Transverse colon (tissue), 4 donors: ENCODE results near the gene SARS1. TPM values are rescaled to one million over a fixed set of nuclear protein-coding genes. Genes with fewer than 3 reads are reported as not detected.

Source experiments
- DNase-seq: peaks from one replicate; pipeline ENCODE4 v3.0.0-alpha.2; 2019
- H3K27ac ChIP-seq, 4 donors: fragments of 200-600 bp; sonication (generic); 2 replicates each; pipeline ENCODE4 v1.5.1; 2016 to 2018; ENCODE audit warnings: inconsistent platforms in 4 of 4
- H3K27me3 ChIP-seq: fragments of 200-600 bp; sonication (generic); 2 replicates; pipeline ENCODE4 v1.5.1; 2017; ENCODE audit warnings: inconsistent platforms
- H3K36me3 ChIP-seq, 4 donors: fragments of 200-600 bp; sonication (generic); 2 replicates each; pipeline ENCODE4 v1.5.1; 2017 to 2019; ENCODE audit warnings: inconsistent platforms in 4 of 4
- H3K4me1 ChIP-seq, 4 donors: fragments of 200-600 bp; sonication (generic); 2 replicates each; pipeline ENCODE4 v1.5.1; 2017 to 2020; ENCODE audit warnings: inconsistent platforms in 4 of 4
- H3K4me3 ChIP-seq, 4 donors: fragments of 200-600 bp; sonication (generic); 1 replicate in 1 of 4; 2 replicates in 3 of 4; pipeline versions ENCODE4 v1.5.1 to v1.6.1; 2017 to 2019; ENCODE audit warnings: inconsistent platforms in 4 of 4
- H3K9me3 ChIP-seq, 2 donors: fragments of 200-600 bp; sonication (generic); 2 replicates each; pipeline ENCODE4 v1.5.1; 2017 to 2019; ENCODE audit warnings: inconsistent platforms in 2 of 2
- CTCF ChIP-seq, 5 experiments: fragments of 200-600 bp in 3 of 5; fragments of 450-650 bp in 2 of 5; sonication (generic) in 3 of 5; IDR thresholded peaks; 1 replicate in 2 of 5; 2 replicates in 3 of 5; pipeline ENCODE4 v1.5.1; 2016 to 2017; ENCODE audit warnings: antibody characterized with exemption in 5 of 5, inconsistent platforms in 3 of 5, mild to moderate bottlenecking in 2 of 5, moderate library complexity in 1 of 5
- EP300 ChIP-seq: sonication (generic); formaldehyde crosslinking; IDR thresholded peaks from one replicate; pipeline ENCODE4 v1.6.1; 2017; ENCODE audit warnings: antibody characterized with exemption, low read depth
- POLR2A ChIP-seq: fragments of 450-650 bp; IDR thresholded peaks from one replicate; pipeline ENCODE4 v1.6.1; 2016; ENCODE audit warnings: antibody characterized with exemption, mild to moderate bottlenecking, moderate library complexity
- POLR2AphosphoS5 ChIP-seq, 3 donors: sonication (generic); formaldehyde crosslinking; IDR thresholded peaks; one replicate each; pipeline ENCODE4 v1.6.1; 2016; ENCODE audit warnings: antibody characterized with exemption in 3 of 3
- WGBS, 2 donors: methylation state at CpG; one replicate each; pipeline ENCODE4 v1.1.5; 2018; ENCODE audit warnings: low coverage in 1 of 2; 5-methylcytosine and 5-hydroxymethylcytosine counted together
- in situ Hi-C, 4 donors: fragments of 200-750 bp; cut with MboI; loops; one replicate each; pipeline versions ENCODE4 v1.15.0 to v1.15.1; 2017; ENCODE audit warnings: low sequenced_read_pairs in 3 of 4, low pct_ligation_motif_present in 1 of 4, low pct_unique_long_range_greater_than_20kb in 1 of 4
- intact Hi-C: fragments of 100-400 bp; cut with DNase I; formaldehyde crosslinking; loops from one replicate; pipeline ENCODE4 v1.15.1; 2023; ENCODE audit warnings: low total_unique reads
- total RNA-seq, 4 donors: library from RNA; depleted of rRNA; stranded (reverse); fragments of >200 nt; gene quantifications; one replicate each; pipeline ENCODE4 v1.1.0, GENCODE V29; 2016

The SARS1 gene
- total RNA-seq, 4 donors from 2014 or later = 79.4 to 150 (median 125) TPM

GRCh38 chr1:109239409-109240068 lies 25.8 kb downstream of the SARS1 start:
- no peak overlapping the region for H3K4me3 ChIP-seq
- intact Hi-C loops (no loop called here), in situ Hi-C loops (no loop called here)
- peaks cover 11 to 14% (median 13%) of the 10 kb centered on the region in 4 donors for H3K4me1 ChIP-seq
- peaks cover 9% of the 10 kb centered on the region for H3K27me3 ChIP-seq
- 46 to 66% methylated on average over 3 to 6 of the region's 6 CpGs for WGBS, 2 donors
- TF ChIP-seq POLR2AphosphoS5 (IDR thresholded peaks at IDR 0.05) (no peak), POLR2A (no peak), EP300 (no peak), CTCF (IDR thresholded peaks at IDR 0.05) (peak; percentile 45 to 53 (median 49))
- H3K9me3 ChIP-seq = no peaks in the 10 kb centered on the region
- peak overlapping the region in 3 of 4 donors; percentile 0 to 56 (median 52) for H3K27ac ChIP-seq
- peaks cover 0 to 39% (median 21%) of the 10 kb centered on the region in 4 donors for H3K36me3 ChIP-seq
- DNase-seq = no peak

- in situ Hi-C loops = no loop called here
- H3K27ac ChIP-seq = peak overlapping the region; percentile 0 to 56 (median 44)
- 38 to 41% methylated on average over 4 to 18 of the region's 26 CpGs for WGBS, 2 donors
Measured at GRCh38 chr1:109240158-109241152, 26.7 kb downstream of the SARS1 start.

GRCh38 chr1:109241344-109241743 lies 27.6 kb downstream of the SARS1 start:
- TF ChIP-seq POLR2AphosphoS5 (IDR thresholded peaks at IDR 0.05) = no peak
- no peak for TF ChIP-seq POLR2A
- no peak for TF ChIP-seq CTCF (IDR thresholded peaks at IDR 0.05)
- no peak for TF ChIP-seq EP300
- H3K27me3 ChIP-seq = peaks cover 9% of the 10 kb centered on the region
- peaks cover 11 to 14% (median 13%) of the 10 kb centered on the region in 4 donors for H3K4me1 ChIP-seq
- DNase-seq = no peak
- in situ Hi-C loops (no loop called here), intact Hi-C loops (no loop called here)
- peaks cover 0 to 21% (median 10%) of the 10 kb centered on the region in 4 donors for H3K36me3 ChIP-seq
- H3K4me3 ChIP-seq = no peak overlapping the region
- H3K9me3 ChIP-seq = no peaks in the 10 kb centered on the region
- no peak overlapping the region for H3K27ac ChIP-seq
- WGBS, 2 donors = 17 to 31% methylated on average over 1 to 5 of the region's 6 CpGs

More at GRCh38 chr1:109240158-109241152, 26.7 kb downstream of the SARS1 start:
- Histone ChIP-seq H3K9me3 (no peaks in the 10 kb centered on the region), H3K27me3 (peaks cover 9% of the 10 kb centered on the region), H3K36me3 (peaks cover 0 to 29% (median 15%) of the 10 kb centered on the region in 4 donors), H3K4me3 (no peak overlapping the region), H3K4me1 (peaks cover 11 to 14% (median 13%) of the 10 kb centered on the region in 4 donors)
- DNase-seq = peak; percentile 53
- intact Hi-C loops = no loop called here
- TF ChIP-seq CTCF (IDR thresholded peaks at IDR 0.05) (no peak), POLR2AphosphoS5 (IDR thresholded peaks at IDR 0.05) (peak in 1 of 3 donors; percentile 42), EP300 (no peak), POLR2A (no peak)

- H3K27ac ChIP-seq = no peak overlapping the region
- in situ Hi-C loops = no loop called here
- WGBS, 2 donors = 28 to 60% methylated on average over 1 to 8 of the region's 8 CpGs
- intact Hi-C loops = no loop called here
- no peak for TF ChIP-seq CTCF (IDR thresholded peaks at IDR 0.05)
- no peak for TF ChIP-seq EP300
- no peak for TF ChIP-seq POLR2AphosphoS5 (IDR thresholded peaks at IDR 0.05)
- no peak for TF ChIP-seq POLR2A
- no peaks in the 10 kb centered on the region for H3K9me3 ChIP-seq
- H3K4me1 ChIP-seq = peaks cover 11 to 14% (median 13%) of the 10 kb centered on the region in 4 donors
- DNase-seq = no peak
- peaks cover 9% of the 10 kb centered on the region for H3K27me3 ChIP-seq
- peaks cover 0 to 15% (median 7%) of the 10 kb centered on the region in 4 donors for H3K36me3 ChIP-seq
- no peak overlapping the region for H3K4me3 ChIP-seq
Measured at GRCh38 chr1:109241841-109242345, 28.2 kb downstream of the SARS1 start.
